ENCODE measurements around the gene RSAD1. TPM values are rescaled to one million over a fixed set of nuclear protein-coding genes. Genes with fewer than 3 reads are reported as not detected.

The RSAD1 gene
- total and polyA plus RNA-seq, 10 of the 15 experiments (the other 5 are each of a cell fraction or from before 2014, with no cell fraction given): 2.5 to 28.1 (median 22.6) TPM

DNA sequence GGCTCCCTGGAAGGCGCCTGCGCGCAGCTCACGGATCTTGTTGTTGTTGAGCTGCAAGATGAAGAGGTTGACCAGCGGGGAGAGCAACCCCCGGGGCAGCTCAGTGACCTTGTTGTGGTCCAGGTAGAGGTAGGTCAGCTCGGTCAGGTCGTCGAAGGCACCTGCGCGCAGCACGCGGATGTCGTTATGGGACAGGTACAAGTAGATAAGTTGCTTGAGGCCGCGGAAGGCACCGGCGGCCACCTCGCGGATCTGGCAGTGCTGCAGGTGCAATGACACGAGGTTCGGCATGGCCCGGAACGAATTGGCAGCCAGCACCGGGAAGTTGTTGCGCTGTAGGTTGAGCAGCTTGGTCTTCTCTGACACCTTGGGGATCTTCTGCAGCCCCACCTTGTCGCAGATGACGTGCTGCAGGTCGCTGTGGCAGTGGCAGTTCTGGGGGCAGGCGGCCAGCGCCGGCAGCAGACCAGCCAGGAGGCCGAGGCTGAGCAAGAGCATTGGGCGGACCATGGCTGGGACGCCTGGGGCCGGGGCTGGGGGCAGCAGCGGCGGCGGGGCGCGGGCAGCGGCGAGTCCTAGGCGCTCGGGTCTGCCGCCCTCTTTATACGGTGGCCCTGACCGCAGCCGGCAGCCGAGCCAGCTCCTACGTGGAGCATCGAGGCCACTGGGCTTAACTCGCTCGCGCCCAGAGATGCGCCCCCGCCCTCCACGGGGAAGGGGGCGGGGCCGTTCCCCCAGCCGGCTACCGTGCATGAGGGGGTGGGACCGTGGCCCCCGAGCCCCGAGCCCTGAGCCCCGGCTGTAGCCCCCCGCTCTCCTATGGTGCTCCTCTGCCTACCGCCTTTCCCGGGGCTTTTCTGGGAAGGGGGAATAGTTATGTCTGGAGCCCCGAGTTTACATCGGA is 10.1 kb upstream of the RSAD1 start, which contains the start of gene CHAD:
TSS of gene CHAD (minus strand) at position 577 of the 904 bp plus-strand sequence. CDS start at position 510, 67 bp downstream.
- Histone ChIP-seq H4K20me1 (ENCODE audit: control insufficient read depth, insufficient read depth) (no peaks in the 10 kb centered on the region), H3K36me3 (ENCODE audit: control insufficient read depth in 2 of 2, insufficient read depth in 2 of 2, low read length in 1 of 2) (no peaks in the 10 kb centered on the region), H3K4me2 (ENCODE audit: control insufficient read depth, insufficient read depth) (no peak within 1 kb of the TSS), H3K9ac (ENCODE audit: control insufficient read depth, insufficient read depth, low read length) (no peak within 1 kb of the TSS), H3K27ac (ENCODE audit: control insufficient read depth, insufficient read depth) (no peak within 1 kb of the TSS), H3K9me3 (replicated peaks; ENCODE audit: control insufficient read depth, insufficient read depth, low read length) (no peaks in the 10 kb centered on the region), H3K4me3 (no peak within 1 kb of the TSS), H3K4me1 (ENCODE audit: control insufficient read depth, insufficient read depth, low read length) (no peaks in the 10 kb centered on the region), H3K27me3 (replicated peaks in 1 of 2; ENCODE audit: control insufficient read depth in 2 of 2, insufficient read depth in 2 of 2, low read length in 1 of 2) (peaks cover 0 to 3% of the 10 kb centered on the region in 2 experiments; a peak in 2 of 4 replicates), H2AFZ (ENCODE audit: control insufficient read depth, low read depth, low read length) (no peak within 1 kb of the TSS), H3K79me2 (ENCODE audit: control insufficient read depth, insufficient read depth, low read length) (no peaks in the 10 kb centered on the region)
- FAIRE-seq: no peak
- SMC1A ChIA-PET (ENCODE audit: uncharacterized antibody, unreplicated experiment): no interaction called here
- TF ChIP-seq PML (IDR thresholded peaks at IDR 0.05; ENCODE audit: low read length): no peak
- TF ChIP-seq, protein P1, sequence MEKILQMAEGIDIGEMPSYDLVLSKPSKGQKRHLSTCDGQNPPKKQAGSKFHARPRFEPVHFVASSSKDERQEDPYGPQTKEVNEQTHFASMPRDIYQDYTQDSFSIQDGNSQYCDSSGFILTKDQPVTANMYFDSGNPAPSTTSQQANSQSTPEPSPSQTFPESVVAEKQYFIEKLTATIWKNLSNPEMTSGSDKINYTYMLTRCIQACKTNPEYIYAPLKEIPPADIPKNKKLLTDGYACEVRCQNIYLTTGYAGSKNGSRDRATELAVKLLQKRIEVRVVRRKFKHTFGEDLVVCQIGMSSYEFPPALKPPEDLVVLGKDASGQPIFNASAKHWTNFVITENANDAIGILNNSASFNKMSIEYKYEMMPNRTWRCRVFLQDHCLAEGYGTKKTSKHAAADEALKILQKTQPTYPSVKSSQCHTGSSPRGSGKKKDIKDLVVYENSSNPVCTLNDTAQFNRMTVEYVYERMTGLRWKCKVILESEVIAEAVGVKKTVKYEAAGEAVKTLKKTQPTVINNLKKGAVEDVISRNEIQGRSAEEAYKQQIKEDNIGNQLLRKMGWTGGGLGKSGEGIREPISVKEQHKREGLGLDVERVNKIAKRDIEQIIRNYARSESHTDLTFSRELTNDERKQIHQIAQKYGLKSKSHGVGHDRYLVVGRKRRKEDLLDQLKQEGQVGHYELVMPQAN (conservative IDR thresholded peaks at IDR 0.05): no peak
- TF ChIP-seq LARP7 (IDR thresholded peaks at IDR 0.05): no peak
- TF ChIP-seq, protein P2, sequence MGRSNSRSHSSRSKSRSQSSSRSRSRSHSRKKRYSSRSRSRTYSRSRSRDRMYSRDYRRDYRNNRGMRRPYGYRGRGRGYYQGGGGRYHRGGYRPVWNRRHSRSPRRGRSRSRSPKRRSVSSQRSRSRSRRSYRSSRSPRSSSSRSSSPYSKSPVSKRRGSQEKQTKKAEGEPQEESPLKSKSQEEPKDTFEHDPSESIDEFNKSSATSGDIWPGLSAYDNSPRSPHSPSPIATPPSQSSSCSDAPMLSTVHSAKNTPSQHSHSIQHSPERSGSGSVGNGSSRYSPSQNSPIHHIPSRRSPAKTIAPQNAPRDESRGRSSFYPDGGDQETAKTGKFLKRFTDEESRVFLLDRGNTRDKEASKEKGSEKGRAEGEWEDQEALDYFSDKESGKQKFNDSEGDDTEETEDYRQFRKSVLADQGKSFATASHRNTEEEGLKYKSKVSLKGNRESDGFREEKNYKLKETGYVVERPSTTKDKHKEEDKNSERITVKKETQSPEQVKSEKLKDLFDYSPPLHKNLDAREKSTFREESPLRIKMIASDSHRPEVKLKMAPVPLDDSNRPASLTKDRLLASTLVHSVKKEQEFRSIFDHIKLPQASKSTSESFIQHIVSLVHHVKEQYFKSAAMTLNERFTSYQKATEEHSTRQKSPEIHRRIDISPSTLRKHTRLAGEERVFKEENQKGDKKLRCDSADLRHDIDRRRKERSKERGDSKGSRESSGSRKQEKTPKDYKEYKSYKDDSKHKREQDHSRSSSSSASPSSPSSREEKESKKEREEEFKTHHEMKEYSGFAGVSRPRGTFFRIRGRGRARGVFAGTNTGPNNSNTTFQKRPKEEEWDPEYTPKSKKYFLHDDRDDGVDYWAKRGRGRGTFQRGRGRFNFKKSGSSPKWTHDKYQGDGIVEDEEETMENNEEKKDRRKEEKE (IDR thresholded peaks at IDR 0.05): no peak
- no peak for TF ChIP-seq NFIC (IDR thresholded peaks at IDR 0.05; ENCODE audit: low read depth, low read length)
- TF ChIP-seq, protein P3, sequence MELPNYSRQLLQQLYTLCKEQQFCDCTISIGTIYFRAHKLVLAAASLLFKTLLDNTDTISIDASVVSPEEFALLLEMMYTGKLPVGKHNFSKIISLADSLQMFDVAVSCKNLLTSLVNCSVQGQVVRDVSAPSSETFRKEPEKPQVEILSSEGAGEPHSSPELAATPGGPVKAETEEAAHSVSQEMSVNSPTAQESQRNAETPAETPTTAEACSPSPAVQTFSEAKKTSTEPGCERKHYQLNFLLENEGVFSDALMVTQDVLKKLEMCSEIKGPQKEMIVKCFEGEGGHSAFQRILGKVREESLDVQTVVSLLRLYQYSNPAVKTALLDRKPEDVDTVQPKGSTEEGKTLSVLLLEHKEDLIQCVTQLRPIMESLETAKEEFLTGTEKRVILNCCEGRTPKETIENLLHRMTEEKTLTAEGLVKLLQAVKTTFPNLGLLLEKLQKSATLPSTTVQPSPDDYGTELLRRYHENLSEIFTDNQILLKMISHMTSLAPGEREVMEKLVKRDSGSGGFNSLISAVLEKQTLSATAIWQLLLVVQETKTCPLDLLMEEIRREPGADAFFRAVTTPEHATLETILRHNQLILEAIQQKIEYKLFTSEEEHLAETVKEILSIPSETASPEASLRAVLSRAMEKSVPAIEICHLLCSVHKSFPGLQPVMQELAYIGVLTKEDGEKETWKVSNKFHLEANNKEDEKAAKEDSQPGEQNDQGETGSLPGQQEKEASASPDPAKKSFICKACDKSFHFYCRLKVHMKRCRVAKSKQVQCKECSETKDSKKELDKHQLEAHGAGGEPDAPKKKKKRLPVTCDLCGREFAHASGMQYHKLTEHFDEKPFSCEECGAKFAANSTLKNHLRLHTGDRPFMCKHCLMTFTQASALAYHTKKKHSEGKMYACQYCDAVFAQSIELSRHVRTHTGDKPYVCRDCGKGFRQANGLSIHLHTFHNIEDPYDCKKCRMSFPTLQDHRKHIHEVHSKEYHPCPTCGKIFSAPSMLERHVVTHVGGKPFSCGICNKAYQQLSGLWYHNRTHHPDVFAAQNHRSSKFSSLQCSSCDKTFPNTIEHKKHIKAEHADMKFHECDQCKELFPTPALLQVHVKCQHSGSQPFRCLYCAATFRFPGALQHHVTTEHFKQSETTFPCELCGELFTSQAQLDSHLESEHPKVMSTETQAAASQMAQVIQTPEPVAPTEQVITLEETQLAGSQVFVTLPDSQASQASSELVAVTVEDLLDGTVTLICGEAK (IDR thresholded peaks at IDR 0.05; ENCODE audit: borderline replicate concordance): no peak
- no peak for TF ChIP-seq NR2C1 (IDR thresholded peaks at IDR 0.05)
- no peak for TF ChIP-seq HDGF (IDR thresholded peaks at IDR 0.05)
- TF ChIP-seq IKZF2 (IDR thresholded peaks at IDR 0.05): no peak
- TF ChIP-seq NR2C2 (IDR thresholded peaks at IDR 0.05; ENCODE audit: borderline replicate concordance, control insufficient read depth, insufficient read length, low read depth): no peak
- no peak for TF ChIP-seq MEF2A (IDR thresholded peaks at IDR 0.05; ENCODE audit: insufficient read depth, low read depth, low read length)
- TF ChIP-seq RFX5 (IDR thresholded peaks at IDR 0.05; ENCODE audit: low read depth, low read length): no peak
- no peak for TF ChIP-seq STAT3 (IDR thresholded peaks at IDR 0.05; ENCODE audit: low read depth, low read length)
- no TSS peak for BruUV-seq (replicated peaks)
- RAD21 ChIA-PET (ENCODE audit: unreplicated experiment): no interaction called here
- no peak for DNase-seq (ENCODE audit: low read depth, low spot score)
- in situ Hi-C loops (cut with MboI): no loop called here
- 52% methylated on average over 52 of the region's 71 CpGs for WGBS (ENCODE audit: insufficient coverage, insufficient replicate concordance, low lambda C conversion rate, missing lambda C conversion rate)
- no peak for ATAC-seq
- CTCF ChIA-PET: interaction anchor here (0.6 to 0.7 kb wide), 2 partner anchors 104 to 107 kb away, joined by 3 read pairs; no protein-coding TSS in a partner anchor
- intact Hi-C loops (cut with micrococcal nuclease; ENCODE audit: unreplicated experiment): no loop called here
- POLR2A ChIA-PET: no interaction called here

All from GM12878 (cell line).